NCI-H748 (cell line): ENCODE results near the gene NUP98.
A peak's percentile ranks its signal among the peaks of the same experiment; 100 is the strongest.
"Not testable (repeated sequence)": the region's sequence is repeated elsewhere in the genome, so short reads cannot be mapped to it uniquely, and the experiment has no call there.

Experiments
- DNase-seq: peaks from one replicate; lab custom pipeline; 2025; ENCODE audit not compliant: unreplicated experiment; lab: John Stamatoyannopoulos, UW

NUP98 gene

DNA sequence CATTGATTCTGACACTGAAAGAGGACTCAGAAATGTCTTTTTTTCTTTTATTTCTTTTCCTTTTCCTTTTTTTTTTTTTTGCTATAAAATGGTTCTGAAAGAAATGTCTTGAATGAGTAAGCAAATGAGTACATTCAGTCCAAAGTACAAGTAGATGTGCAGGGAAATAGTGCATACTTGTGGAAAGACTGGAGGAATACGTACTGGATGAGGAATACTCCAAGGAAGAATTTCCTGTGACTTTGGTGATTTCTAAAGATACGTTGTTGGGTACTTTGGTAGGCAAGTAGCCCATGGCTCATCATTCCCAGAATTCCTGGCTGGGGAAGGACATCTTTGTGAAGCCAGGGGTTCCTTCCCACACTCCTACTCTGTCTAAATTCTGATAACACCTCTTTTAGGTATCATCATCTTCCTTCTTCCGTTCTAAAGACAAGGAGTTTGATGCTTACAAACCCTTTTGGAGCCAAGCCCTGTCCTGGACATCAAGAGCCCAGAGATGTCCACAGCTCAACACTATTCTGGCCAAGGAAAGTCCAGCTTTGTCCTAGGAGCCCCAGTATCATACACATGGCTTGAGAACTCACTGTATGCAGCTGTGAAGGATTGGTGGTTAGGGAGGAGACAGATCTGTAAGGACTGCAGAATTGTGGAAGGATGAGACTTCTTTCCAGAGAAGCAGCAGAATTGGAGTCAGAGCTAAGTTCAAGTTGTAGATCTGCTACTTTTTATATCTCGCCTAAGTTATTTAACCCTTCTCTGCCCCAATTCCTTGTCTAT, 4.8 kb upstream of the NUP98 start:
- DNase-seq: no peak

DNA sequence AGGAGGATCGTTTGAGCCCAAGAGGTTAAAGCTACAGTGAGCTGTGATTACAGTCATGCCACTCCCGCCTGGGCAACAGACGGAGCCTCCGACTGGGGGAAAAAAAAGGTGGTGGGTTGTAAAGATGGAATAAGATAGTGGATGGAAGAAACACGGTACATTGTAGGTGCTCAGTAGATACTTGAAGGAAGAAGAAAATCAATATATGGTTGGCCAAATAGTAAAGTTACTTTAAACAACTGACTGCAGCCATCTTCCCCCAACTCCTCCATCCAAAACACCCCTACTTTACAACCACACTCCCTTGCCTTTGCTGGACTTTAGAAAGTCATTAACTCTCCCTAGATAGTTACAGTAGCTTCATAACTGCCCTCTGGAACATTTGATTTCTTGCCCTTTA, 2.5 kb upstream of the NUP98 start:
- DNase-seq: no peak

DNA sequence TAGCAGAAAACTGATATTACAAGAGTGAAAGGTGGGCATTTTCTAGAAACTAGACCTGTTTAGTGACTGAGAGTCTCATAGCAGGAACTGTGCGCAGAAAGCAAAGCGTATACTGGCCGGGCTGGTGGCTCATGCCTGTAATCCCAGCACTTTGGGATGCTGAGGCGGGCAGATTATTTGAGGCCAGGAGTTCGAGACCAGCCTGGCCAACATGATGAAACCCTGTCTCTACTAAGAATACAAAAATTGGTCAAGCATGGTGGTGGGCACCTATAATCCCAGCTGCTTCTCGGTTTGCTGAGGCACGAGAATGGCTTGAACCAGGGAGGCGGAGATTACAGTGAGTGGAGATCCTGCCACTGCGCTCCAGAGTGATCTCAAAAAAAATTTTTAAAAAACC, 1.8 kb upstream of the NUP98 start:
- no peak for DNase-seq

DNA sequence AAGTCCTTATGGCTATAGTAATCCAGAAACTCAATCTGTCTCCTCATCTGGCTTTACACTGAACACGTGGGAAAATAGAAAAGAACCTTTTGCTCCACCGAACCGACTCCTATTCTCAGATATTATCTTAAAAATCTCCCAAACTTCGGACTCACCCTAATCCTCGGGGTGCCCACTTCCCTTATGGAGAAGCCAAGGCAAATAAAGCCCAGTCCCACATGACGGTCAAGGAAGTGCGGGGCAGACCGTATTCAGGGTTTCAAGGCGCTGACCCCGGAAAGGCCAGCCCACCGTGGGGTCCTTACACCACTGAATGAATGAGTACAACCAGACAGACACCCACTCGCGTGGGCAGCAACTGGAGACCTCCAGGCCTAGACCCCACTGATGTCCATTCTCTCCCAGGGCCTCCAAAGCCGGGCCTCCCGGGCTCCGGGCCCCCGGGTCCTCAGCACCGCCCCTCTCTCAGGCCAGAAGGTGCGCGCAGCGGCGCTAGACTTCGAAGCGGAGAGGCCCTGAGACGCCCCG, 489 bp downstream of the NUP98 start:
- peak; percentile 84 for DNase-seq

DNA sequence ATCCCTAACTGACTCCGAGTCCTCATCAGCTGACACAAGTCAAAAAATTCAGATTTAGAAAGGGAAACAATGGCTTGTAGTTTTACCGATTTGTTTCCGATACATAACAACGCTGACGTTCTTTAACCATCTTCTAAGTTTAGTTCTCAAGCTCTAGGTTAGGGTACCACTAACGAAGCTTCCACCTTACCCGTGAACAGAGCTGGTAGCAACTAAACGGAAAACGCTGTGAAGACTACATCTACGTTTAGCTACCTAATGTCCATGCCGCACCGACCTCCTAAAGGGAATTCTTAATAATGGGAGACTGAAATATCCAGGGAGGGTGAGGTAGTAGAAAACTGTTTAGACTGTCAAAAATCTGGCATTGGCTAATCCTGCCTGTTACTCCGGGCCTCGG, 1.0 kb downstream of the NUP98 start:
- peak; percentile 18 for DNase-seq

DNA sequence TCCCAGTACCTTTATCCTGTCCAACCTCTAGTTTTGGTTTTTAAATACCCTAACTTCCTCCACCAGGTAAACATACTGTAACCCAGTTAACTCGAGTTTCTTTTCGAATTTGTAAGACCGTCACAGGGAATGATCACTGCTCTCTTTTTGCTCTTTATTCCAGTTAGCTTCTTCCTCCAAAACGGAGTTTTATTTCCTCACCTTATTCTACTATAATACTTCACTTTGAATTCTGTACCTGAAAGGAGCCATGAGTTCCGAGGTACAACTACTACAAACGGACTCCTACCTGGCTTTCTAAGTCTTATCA, 1.4 kb downstream of the NUP98 start:
- DNase-seq: no peak

DNA sequence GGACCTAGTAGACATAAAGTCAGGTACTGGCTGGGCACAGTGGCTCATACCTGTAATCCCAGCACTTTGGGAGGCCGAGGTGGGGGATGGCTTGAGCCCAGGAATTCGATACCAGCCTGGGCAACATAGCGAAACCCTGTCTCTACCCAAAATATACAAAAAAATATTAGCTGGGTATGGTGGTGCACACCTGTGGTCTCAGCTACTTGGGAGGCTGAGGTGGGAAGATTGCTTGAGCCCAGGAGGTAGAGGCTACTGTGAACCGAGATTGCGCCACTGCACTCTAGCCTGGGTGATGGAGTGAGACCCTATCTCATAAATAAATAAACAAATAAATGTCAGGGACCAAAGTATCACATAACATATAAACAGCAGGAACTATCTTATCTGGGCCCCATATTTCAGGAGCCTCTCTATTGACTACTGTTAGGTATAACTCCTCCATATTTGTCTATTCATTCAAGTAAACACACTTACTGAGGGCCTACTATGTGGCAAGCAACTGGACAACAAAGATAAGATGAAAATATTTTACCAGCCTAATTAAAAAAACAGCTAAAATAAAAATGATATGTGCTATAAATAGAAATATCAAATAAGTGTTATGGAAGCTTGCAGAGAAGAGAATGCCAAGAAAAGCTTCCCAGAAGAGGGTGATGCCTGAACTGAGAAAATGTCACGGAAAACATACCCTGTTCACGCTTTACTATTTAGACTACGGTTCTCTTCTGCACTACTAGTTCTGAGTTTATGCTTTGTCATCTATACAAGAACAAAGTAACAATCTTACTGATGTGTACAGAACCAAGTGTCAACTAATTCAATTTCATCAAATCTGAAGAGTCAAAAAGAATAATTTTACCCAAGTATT, 2.0 kb downstream of the NUP98 start:
- DNase-seq: no peak

DNA sequence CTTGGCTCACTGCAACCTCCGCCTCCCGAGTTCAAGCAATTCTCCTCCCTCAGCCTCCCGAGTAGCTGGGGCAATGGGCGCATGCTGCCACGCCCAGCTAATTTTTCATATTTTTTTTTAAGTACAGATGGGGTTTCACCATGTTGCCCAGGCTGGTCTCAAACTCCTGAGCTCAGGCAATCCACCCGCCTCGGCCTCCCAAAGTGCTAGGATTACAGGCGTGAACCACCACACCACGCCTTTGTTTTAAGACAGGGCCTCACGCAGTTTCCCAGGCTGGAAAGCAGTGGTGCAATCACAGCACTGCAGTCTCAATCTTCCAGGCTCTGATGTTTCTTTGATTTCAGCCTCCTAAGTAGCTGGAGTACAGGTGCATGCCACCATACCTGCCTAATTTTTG, 3.0 kb downstream of the NUP98 start:
- DNase-seq: not testable (repeated sequence)

DNA sequence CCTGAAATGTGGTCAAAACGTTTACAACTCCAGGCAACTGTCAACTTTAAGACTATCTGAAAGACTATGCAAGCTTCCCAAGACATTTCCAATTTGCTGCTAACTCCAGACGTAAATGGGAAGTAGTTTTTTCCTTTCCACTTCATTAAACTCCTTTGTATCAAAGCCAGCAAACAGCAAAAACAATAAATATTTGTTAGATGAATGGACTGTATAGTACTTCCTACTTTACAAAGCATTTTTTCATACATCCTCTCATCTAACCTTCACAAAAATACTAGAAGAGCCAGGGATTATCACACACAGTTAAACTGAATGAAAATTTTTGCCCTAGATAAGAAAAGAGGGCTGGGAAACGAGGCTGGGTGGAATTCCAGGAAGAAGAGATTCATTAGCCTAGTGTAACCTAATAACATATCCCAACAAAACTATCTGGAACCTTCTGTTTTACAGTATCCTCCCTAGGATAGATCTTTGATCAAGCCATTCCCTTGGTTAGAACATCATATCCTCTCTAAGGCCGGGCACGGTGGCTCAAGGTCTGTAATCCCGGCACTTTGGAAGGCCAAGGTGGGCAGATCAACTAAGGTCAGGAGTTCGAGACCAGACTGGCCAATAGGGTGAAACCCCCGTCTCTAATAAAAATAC, 10.4 kb downstream of the NUP98 start:
- DNase-seq: no peak

DNA sequence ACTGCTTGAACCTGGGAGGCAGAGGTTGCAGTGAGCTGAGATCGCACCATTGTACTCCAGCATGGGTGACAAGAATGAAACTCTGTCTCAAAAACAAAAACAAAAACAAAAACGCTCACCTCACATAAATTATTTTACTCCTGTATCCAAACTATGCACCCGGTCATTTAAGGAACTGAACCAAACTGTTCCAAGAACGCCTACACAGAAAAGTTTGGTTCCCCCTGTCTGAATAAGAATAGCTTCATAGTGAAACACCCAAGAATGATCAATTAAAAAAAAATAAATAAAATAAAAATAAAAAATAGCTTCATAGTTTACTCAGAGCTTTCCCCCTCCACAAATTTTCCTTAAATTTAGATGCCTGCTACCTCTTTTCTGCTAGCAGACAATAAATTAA, 13.7 kb downstream of the NUP98 start:
- DNase-seq: no peak

DNA sequence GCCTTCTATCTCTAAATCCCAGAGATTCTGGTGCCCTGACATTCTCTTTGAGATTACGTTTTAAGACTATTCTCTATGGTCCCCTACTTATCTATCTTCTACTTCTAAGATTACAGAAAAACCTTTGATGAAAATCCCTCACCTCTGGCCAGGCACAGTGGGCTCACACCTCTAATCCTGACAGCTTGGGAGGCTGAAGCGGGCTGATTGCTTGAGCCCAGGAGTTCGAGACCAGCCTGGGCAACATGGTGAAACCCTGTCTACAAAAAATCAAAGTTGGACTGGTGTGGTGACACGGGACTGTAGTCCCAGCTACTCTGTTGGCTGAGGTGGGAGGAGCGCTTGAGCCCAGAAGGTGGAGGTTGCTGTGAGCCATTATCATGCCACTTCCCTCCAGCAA, 14.4 kb downstream of the NUP98 start:
- DNase-seq: no peak

DNA sequence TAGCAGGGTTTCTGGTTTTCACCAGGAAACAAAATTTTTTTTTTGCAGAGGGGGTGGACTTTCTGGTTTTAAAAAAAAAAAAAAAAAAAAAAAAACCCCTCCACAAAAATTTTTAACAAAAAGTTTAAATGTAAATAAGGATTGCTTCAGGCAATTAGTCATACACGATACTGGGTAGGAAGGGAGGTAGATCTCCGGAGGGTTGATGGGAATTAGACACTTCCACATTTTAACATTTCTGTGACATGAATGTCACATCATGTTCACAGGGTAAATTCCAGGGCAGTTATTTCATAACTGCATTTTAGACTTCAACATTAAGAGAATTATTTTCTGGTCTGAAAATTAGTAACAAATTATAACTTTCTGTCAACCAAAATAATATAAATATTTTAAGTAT, 15.9 kb downstream of the NUP98 start:
- no peak for DNase-seq

DNA sequence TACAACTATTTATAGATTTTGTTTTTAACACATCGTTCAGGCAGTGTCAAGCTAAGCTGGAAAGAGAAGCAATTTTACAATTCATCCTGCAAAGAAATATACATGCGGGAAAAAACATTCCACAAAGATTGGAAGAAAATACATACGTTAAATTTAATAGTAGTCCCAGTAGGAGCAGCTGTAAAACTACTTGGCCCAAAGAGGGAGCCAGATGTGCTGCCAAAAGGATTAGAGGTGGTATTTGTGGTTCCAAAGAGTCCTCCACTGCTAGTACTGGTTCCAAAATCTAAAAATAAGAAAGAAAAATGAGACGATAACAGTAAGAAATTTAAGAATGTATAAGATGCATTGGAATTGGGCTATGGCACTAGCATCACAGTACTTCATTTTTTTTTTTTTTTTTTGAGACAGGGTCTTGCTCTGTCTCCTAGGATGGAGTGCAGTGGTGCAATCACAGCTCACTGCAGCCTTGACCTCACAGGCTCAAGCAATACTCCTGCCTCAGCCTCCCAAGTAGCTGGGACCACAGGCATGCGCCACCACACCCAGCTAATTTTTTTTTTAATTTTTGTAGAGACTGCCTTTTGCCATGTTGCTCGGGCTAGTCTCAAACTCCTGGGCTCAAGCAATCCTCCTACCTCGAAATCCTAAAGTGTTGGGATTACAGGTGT, 21.5 kb downstream of the NUP98 start:
- DNase-seq: no peak

DNA sequence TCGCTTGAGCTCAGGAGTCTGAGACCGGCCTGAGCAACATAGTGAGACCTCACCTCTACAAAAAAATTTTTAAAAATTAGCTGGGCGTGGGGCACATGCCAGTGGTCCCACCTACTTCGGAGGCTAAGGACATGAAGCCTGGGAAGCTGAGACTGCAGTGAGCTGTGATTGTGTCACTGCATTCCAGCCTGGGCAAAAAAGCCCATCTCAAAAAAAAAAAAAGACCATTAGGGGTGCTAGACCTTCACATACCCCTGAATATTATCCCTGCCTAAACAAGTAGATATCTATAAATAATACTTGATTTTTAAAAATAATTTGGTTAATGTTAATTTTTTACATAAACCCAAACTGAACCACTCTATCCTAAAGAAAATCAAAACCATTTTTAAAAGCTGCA, 24.2 kb downstream of the NUP98 start:
- DNase-seq: no peak

DNA sequence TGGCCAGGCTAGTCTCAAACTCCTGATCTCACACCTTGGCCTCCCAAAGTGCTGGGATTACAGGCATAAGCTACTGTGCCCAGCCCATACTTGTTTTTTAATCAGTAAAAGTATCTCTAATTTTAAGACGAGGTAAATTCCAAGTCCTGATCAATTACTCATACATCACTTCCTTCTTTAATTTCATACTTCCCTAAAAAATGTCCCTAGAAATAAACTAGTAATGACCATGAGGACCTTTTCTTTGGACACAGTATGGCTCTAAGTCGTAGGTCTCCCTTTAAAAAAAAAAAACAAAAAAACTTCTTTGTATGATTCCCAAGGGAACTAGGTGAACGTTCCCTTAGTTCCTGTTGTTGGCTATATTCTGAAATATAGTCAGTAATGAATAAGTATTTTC, 29.8 kb downstream of the NUP98 start:
- DNase-seq: no peak

DNA sequence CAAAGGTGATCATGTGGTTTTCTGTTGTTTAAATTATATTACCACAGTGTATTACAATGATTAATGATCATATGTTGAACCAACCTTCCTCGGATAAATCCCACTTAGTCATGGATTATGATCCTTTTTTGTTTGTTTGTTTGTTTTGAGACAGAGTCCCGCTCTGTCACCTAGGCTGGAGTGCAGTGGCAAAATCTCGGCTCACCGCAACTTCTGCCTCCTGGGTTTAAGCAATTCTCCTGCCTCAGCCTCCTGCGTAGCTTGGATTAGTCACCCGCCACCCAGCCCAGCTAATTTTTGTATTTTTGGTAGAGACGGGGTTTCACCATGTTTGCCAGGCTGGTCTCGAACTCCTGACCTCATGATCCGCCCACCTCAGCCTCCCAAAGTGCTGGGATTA, 30.5 kb downstream of the NUP98 start:
- DNase-seq: not testable (repeated sequence)

DNA sequence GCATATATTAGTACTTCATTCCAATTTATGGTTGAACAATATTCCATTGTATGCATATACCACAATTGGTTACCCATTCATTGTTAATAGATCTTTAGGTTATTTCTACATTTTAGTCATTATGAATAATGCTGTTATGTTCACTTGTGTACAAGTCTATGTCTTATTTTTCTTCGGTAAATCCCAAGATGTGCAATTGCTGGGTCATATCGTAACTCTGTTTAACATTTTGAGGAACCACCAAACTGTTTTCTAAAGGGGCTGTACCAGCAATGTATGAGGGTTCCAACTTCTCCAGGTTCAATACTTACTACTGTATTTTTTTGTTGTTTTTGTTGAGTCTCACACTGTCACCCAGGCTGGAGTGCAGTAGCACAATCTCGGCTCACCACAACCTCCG, 33.1 kb downstream of the NUP98 start:
- DNase-seq: no peak

DNA sequence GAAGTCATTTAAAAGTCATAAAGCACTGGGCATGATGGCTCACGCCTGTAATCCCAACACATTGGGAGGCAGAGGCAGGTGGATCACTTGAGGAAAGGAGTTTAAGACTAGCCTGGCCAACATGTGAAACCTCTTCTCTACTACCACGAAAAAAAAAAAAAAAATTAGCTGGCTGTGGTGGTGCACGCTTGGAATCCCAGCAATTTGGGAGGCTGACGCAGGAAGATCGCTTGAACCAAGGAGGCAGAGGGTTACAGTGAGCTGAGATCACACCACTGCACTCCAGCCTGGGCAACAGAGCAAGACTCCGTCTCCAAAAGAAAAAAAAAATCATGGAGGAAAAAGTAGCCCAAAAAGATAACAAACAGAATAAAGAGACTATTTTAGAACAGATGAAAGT, 42.2 kb downstream of the NUP98 start:
- no peak for DNase-seq

DNA sequence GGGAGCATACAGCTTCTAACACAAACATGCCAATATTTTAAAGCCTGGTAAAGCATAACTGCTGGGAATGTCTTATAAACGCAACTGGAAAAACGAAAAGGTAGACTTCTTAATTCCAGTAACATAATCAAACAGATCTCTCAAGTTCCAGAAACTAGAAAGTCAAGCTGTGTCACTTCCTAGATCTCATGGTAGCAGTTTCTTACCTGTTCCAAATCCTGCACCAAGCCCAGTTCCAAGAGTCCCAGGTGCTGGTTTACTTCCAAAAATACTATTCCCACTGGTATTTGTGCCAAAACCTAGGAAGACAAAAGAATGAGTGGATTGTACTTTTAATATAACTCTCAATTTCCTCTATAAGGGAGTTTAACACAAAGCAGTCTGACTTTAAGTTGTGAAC, 44.2 kb downstream of the NUP98 start:
- DNase-seq: no peak

DNA sequence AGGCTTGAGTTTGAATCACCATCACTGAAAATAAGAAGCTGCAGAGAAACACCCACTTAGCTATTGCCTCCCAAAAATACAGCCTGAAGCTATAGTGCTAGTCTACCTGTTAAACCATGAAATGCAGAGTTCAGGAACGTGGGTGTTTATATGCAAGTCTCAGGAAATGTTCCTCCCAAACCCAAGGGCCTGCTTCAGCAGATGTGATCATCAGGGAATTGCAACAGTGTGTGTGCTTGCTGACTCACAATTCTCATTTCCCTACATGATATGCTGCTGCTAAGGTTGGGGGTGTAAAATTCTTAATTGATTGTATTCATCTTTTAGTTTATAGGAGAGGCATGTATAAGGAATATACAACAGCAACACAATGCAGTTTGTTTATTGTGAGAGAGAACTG, 49.6 kb downstream of the NUP98 start:
- no peak for DNase-seq

DNA sequence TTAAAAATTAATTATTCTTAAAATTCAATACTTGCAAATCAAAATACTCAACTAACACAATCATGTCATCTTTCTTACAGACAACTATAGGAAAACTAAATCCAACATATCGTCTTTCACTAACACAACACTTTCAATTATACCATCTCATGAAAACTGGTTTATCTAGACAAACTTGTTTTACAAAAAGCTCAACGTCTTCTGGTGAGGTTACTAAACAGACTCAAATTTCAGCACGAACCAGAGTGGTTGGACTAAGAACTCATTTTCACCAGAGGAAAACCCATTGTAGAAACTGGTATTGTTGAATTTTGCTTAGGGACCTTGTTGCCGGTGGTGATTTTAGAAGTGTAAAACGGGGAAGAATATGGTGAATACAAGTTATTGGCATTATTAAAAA, 52.2 kb downstream of the NUP98 start:
- DNase-seq: peak; percentile 76
